Body of pancreas (tissue), 4 donors: ENCODE measurements around the gene E4F1. TPM values are rescaled to one million over a fixed set of nuclear protein-coding genes. Genes with fewer than 3 reads are reported as not detected.

Experiments used
- microRNA counts, 2 donors: library from miRNA; unstranded; fragments of <30 nt; microRNA quantifications; one replicate each; lab custom pipeline; 2017
- microRNA-seq, 2 donors: library from miRNA; unstranded; fragments of <30 nt; microRNA quantifications; one replicate each; pipeline ENCODE4, GENCODE V29; 2016; ENCODE audit warnings: borderline number of aligned reads in 2 of 2, borderline replicate concordance in 2 of 2
- small RNA-seq: library from RNA; depleted of rRNA; stranded (forward); fragments of <200 nt; gene quantifications from one replicate; pipeline ENCODE3, GENCODE V24; 2016
- total RNA-seq, 2 donors: library from RNA; depleted of rRNA; stranded (reverse); fragments of >200 nt; gene quantifications; one replicate each; pipeline ENCODE4 v1.1.0, GENCODE V29; 2016

E4F1 gene
- total RNA-seq, 2 donors from 2014 or later = 22.3 to 48.1 TPM

MicroRNA genes within 50 kb of the gene (microRNA counts, 767-probe panel; counts per million panel counts)
- 0 to 736 counts per million in 2 donors for microRNA hsa-miR-940 (lab: Ali Mortazavi, UCI)

Small RNA genes lying within 50 kb of the gene (microRNA-seq; reads per million reads assigned to microRNA genes)
- 0 reads per million in 2 donors for gene MIR3677
- gene MIR4717 = 0 reads per million in 2 donors

Small RNA genes lying within 50 kb of the gene (small RNA-seq; reads per million reads assigned to genes)
- gene MIR3677 (not detected), gene MIR4717 (not detected)

Other genes starting within 250 kb of the E4F1 start
- not detected for gene NOXO1, start 242.1 kb upstream of the E4F1 start, total RNA-seq
- gene GFER, start 239.4 kb upstream of the E4F1 start, total RNA-seq = 10 to 100 TPM; 13.2 to 35.9 TPM
- 1 to 10 TPM in 1 of 2 donors, under 1 TPM in 1; 0.33 to 1.6 TPM for gene SYNGR3, start 233.6 kb upstream of the E4F1 start, total RNA-seq
- gene ZNF598, start 213.8 kb upstream of the E4F1 start, total RNA-seq = 10 to 100 TPM; 41.0 to 55.4 TPM
- not detected for gene NPW, start 203.8 kb upstream of the E4F1 start, total RNA-seq
- 10 to 100 TPM; 32.7 to 87.3 TPM for gene NHERF2, start 196.7 kb upstream of the E4F1 start, total RNA-seq
- gene NTHL1, start 175.8 kb upstream of the E4F1 start, total RNA-seq = 10 to 100 TPM; 15.2 to 19.7 TPM
- 100 to 1,000 TPM in 1 of 2 donors, 10 to 100 TPM in 1; 73.9 to 152 TPM for gene TSC2, start 175.6 kb upstream of the E4F1 start, total RNA-seq
- 100 to 1,000 TPM in 1 of 2 donors, 10 to 100 TPM in 1; 78.9 to 237 TPM for gene PKD1, start 87.7 kb upstream of the E4F1 start, total RNA-seq
- gene RAB26, start 75.0 kb upstream of the E4F1 start, total RNA-seq = 10 to 100 TPM; 25.4 to 28.8 TPM
- 10 to 100 TPM; 22.7 to 29.3 TPM for gene TRAF7, start 67.8 kb upstream of the E4F1 start, total RNA-seq
- under 1 TPM; 0.66 to 0.78 TPM for gene CASKIN1, start 27.0 kb upstream of the E4F1 start, total RNA-seq
- gene MLST8, start 18.1 kb upstream of the E4F1 start, total RNA-seq = 10 to 100 TPM; 32.4 to 59.0 TPM
- gene BRICD5, start 12.7 kb upstream of the E4F1 start, total RNA-seq = 1 to 10 TPM; 1.8 to 3.3 TPM
- gene PGP, start 8.8 kb upstream of the E4F1 start, total RNA-seq = 10 to 100 TPM in 1 of 2 donors, 1 to 10 TPM in 1; 7.8 to 15.8 TPM
- 1 to 10 TPM in 1 of 2 donors, not detected in 1; 1.3 TPM for gene DNASE1L2, start 12.9 kb downstream of the E4F1 start, total RNA-seq
- gene ECI1, start 28.0 kb downstream of the E4F1 start, total RNA-seq = 100 to 1,000 TPM in 1 of 2 donors, 10 to 100 TPM in 1; 58.9 to 102 TPM
- 10 to 100 TPM; 48.5 to 61.6 TPM for gene RNPS1, start 44.5 kb downstream of the E4F1 start, total RNA-seq
- gene ABCA3, start 117.1 kb downstream of the E4F1 start, total RNA-seq = 10 to 100 TPM; 13.8 to 21.0 TPM
- 1 to 10 TPM in 1 of 2 donors, under 1 TPM in 1; 0.99 to 2.3 TPM for gene CCNF, start 205.9 kb downstream of the E4F1 start, total RNA-seq
- not detected for gene TEDC2, start 236.5 kb downstream of the E4F1 start, total RNA-seq
- gene NTN3, start 247.7 kb downstream of the E4F1 start, total RNA-seq = not detected